ENCODE measurements around the gene FTL.

Gene FTL

DNA sequence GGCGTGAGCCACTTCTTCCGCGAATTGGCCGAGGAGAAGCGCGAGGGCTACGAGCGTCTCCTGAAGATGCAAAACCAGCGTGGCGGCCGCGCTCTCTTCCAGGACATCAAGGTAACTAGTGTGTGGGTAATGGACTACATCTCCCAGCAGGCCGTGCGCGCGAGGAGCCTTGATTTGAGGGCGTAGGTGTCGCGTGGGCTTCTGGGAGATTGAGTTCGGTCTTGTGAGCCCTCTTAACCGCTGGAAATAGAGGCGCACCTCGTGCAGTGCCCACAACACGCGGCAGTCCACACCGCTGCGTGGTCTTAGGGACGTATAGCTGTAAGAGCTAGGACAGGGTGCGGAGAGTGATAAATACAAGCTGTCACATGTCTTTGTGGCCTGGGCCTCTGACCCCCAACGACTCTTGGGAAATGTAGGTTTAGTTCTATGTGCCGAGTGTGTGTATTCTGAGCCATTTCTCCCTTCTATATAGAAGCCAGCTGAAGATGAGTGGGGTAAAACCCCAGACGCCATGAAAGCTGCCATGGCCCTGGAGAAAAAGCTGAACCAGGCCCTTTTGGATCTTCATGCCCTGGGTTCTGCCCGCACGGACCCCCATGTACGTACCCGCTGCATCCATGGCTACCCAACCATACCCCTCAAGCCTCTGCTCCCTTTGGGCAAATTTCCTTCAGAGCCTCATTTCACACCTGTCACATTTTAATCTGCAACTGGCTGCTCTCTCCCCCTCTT, 864 bp downstream of the FTL start:
- peak; percentile 35; the same call in 1 of the 2 replicates for TF ChIP-seq POLR2AphosphoS5 (IDR thresholded peaks at IDR 0.05; ENCODE audit: low read depth)
- TF ChIP-seq, protein P1, sequence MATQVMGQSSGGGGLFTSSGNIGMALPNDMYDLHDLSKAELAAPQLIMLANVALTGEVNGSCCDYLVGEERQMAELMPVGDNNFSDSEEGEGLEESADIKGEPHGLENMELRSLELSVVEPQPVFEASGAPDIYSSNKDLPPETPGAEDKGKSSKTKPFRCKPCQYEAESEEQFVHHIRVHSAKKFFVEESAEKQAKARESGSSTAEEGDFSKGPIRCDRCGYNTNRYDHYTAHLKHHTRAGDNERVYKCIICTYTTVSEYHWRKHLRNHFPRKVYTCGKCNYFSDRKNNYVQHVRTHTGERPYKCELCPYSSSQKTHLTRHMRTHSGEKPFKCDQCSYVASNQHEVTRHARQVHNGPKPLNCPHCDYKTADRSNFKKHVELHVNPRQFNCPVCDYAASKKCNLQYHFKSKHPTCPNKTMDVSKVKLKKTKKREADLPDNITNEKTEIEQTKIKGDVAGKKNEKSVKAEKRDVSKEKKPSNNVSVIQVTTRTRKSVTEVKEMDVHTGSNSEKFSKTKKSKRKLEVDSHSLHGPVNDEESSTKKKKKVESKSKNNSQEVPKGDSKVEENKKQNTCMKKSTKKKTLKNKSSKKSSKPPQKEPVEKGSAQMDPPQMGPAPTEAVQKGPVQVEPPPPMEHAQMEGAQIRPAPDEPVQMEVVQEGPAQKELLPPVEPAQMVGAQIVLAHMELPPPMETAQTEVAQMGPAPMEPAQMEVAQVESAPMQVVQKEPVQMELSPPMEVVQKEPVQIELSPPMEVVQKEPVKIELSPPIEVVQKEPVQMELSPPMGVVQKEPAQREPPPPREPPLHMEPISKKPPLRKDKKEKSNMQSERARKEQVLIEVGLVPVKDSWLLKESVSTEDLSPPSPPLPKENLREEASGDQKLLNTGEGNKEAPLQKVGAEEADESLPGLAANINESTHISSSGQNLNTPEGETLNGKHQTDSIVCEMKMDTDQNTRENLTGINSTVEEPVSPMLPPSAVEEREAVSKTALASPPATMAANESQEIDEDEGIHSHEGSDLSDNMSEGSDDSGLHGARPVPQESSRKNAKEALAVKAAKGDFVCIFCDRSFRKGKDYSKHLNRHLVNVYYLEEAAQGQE (IDR thresholded peaks at IDR 0.05; ENCODE audit: insufficient replicate concordance, low read depth): no peak
- TF ChIP-seq SPI1 (IDR thresholded peaks at IDR 0.05; ENCODE audit: borderline replicate concordance, low read depth): no peak
- TF ChIP-seq, protein P2, sequence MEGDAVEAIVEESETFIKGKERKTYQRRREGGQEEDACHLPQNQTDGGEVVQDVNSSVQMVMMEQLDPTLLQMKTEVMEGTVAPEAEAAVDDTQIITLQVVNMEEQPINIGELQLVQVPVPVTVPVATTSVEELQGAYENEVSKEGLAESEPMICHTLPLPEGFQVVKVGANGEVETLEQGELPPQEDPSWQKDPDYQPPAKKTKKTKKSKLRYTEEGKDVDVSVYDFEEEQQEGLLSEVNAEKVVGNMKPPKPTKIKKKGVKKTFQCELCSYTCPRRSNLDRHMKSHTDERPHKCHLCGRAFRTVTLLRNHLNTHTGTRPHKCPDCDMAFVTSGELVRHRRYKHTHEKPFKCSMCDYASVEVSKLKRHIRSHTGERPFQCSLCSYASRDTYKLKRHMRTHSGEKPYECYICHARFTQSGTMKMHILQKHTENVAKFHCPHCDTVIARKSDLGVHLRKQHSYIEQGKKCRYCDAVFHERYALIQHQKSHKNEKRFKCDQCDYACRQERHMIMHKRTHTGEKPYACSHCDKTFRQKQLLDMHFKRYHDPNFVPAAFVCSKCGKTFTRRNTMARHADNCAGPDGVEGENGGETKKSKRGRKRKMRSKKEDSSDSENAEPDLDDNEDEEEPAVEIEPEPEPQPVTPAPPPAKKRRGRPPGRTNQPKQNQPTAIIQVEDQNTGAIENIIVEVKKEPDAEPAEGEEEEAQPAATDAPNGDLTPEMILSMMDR (IDR thresholded peaks at IDR 0.05; ENCODE audit: insufficient read depth, low read length): no peak
- no peak for TF ChIP-seq GABPA (IDR thresholded peaks at IDR 0.05; ENCODE audit: low read depth)
- DNase-seq (ENCODE audit: low read depth in 1 of 2, low spot score in 1 of 2): peak; percentile 73 to 92
- Histone ChIP-seq H3K27me3 (ENCODE audit: insufficient read depth, poor library complexity, severe bottlenecking) (no peaks in the 10 kb centered on the region), H3K4me3 (replicated peaks; ENCODE audit: insufficient read depth, low read length) (peak overlapping the region; percentile 75), H3K27ac (replicated peaks) (peak overlapping the region; percentile 91)

DNA sequence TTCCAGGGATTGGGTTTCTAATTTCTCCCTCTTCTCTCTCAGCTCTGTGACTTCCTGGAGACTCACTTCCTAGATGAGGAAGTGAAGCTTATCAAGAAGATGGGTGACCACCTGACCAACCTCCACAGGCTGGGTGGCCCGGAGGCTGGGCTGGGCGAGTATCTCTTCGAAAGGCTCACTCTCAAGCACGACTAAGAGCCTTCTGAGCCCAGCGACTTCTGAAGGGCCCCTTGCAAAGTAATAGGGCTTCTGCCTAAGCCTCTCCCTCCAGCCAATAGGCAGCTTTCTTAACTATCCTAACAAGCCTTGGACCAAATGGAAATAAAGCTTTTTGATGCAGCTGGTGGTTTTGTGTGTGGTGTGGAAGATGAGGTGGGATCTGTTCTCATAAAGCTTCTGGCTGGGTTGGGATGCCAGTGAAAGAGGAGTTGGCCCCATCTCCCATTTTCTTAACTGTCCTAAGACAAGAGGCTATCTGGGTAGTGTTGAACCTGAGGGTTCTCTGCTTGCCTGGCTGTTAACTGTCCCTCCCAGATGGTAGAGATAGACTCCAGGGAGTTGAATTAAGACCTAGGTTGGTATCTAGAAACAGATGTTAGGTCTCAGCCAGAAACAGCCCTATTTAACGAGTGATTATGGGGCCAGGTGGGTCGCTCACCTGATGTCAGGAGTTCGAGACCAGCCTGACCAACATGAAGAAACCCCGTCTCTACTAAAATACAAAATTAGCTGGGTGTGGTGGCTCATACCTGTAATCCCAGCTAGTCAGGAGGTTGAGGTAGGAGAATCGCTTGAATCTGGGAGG, 1.6 kb downstream of the FTL start:
- DNase-seq (ENCODE audit: low read depth in 1 of 2, low spot score in 1 of 2): peak in 1 of 2 experiments; percentile 64
- TF ChIP-seq, protein P1 (IDR thresholded peaks at IDR 0.05; ENCODE audit: insufficient replicate concordance, low read depth): no peak
- peak; percentile 83; the same call in 1 of the 2 replicates for TF ChIP-seq SPI1 (IDR thresholded peaks at IDR 0.05; ENCODE audit: borderline replicate concordance, low read depth)
- TF ChIP-seq, protein P2 (IDR thresholded peaks at IDR 0.05; ENCODE audit: insufficient read depth, low read length): no peak
- peak; percentile 6 for TF ChIP-seq POLR2AphosphoS5 (IDR thresholded peaks at IDR 0.05; ENCODE audit: low read depth)
- no peak for TF ChIP-seq GABPA (IDR thresholded peaks at IDR 0.05; ENCODE audit: low read depth)
- peak overlapping the region; percentile 91 for H3K27ac ChIP-seq (replicated peaks)
- peak overlapping the region; percentile 75 for H3K4me3 ChIP-seq (replicated peaks; ENCODE audit: insufficient read depth, low read length)
- H3K27me3 ChIP-seq (ENCODE audit: insufficient read depth, poor library complexity, severe bottlenecking): no peaks in the 10 kb centered on the region

DNA sequence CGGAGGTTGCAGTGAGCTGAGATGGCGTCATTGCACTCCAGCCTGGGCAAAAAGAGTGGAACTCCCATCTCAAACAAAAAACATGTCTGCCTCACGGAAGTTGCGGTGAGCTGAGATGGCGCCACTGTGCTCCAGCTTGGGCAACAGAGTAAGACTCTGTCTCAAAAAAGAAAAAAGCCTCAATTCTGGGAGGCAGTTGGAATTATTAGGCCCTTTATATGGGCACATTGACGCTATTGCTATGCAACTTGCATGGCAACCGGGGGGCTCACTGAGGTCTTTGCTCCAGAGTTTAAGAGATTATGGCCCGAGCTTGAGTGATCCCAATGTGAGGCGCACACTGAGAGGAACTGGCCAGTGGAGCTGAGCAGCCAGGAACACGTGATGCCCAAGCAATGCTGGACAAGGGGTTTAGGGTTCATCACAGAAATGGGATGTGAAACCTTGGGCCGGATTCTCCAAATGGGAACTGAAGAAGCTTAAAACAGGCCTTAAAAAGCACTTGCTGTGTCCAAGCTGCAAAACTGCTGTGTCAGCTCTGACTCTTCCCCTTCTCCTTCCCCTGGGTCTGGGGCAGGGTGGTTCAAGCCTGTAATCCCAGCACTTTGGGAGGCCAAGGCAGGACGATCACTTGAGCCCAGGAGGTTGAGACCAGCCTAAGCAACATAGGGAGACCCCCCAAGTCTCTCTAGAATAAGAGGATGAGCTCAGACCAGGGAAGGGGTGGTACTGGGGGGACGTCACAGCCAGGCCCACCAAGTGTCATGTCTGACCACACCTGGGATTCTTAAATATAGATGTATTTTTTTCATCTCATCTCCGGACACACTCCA, 2.5 kb downstream of the FTL start:
- no peak overlapping the region for H3K4me3 ChIP-seq (replicated peaks; ENCODE audit: insufficient read depth, low read length)
- DNase-seq (ENCODE audit: low read depth in 1 of 2, low spot score in 1 of 2): peak; percentile 81 to 91
- TF ChIP-seq, protein P2 (IDR thresholded peaks at IDR 0.05; ENCODE audit: insufficient read depth, low read length): no peak
- TF ChIP-seq, protein P1 (IDR thresholded peaks at IDR 0.05; ENCODE audit: insufficient replicate concordance, low read depth): peak; percentile 43
- TF ChIP-seq GABPA (IDR thresholded peaks at IDR 0.05; ENCODE audit: low read depth) (no peak), POLR2AphosphoS5 (IDR thresholded peaks at IDR 0.05; ENCODE audit: low read depth) (peak; percentile 71), SPI1 (IDR thresholded peaks at IDR 0.05; ENCODE audit: borderline replicate concordance, low read depth) (peak; percentile 56; the same call in 1 of the 2 replicates)
- peak overlapping the region; percentile 91 for H3K27ac ChIP-seq (replicated peaks)
- H3K27me3 ChIP-seq (ENCODE audit: insufficient read depth, poor library complexity, severe bottlenecking): no peaks in the 10 kb centered on the region
